A549 (cell line): Measurements from ENCODE around the gene CBY1.

Experiments used
- CBX2 ChIP-seq: fragments of 200-600 bp; sonication (generic); IDR thresholded peaks from 2 replicates; pipeline ENCODE4 v1.6.1; 2016; ENCODE audit warnings: low read depth, mild to moderate bottlenecking, borderline replicate concordance
- CHD2 ChIP-seq: fragments of 150-350 bp; IDR thresholded peaks from 2 replicates; pipeline ENCODE4 v1.6.1; 2014; ENCODE audit warnings: low read length; ENCODE audit not compliant: partially characterized antibody
- CHD4 ChIP-seq: fragments of 200-600 bp; sonication (generic); IDR thresholded peaks from 2 replicates; pipeline ENCODE4 v1.6.1; 2016; ENCODE audit warnings: antibody characterized with exemption, mild to moderate bottlenecking, borderline replicate concordance
- CTCF ChIP-seq: fragments of >200 bp; sonication (Bioruptor Twin); formaldehyde crosslinking; IDR thresholded peaks from 3 replicates; pipeline ENCODE4 v1.5.1; 2016
- EP300 ChIP-seq, 2 experiments: fragments of >200 bp; sonication (Bioruptor Twin); formaldehyde crosslinking; IDR thresholded peaks; 2 replicates in 1 of 2; 3 replicates in 1 of 2; pipeline ENCODE4 v1.6.1; 2016 to 2017
- FOSB ChIP-seq: fragments of 250-450 bp; sonication (Bioruptor Pico); IDR thresholded peaks from 2 replicates; pipeline ENCODE4 v1.5.0; 2020; ENCODE audit warnings: mild to moderate bottlenecking, moderate library complexity
- FOSL2 ChIP-seq, 2 experiments: fragments of 450-650 bp in 1 of 2; fragments of >200 bp in 1 of 2; sonication (Bioruptor Twin) in 1 of 2; formaldehyde crosslinking; IDR thresholded peaks; 2 replicates each; pipeline versions ENCODE4 v1.5.0 to v1.6.1; 2016 to 2020; ENCODE audit warnings: mild to moderate bottlenecking in 1 of 2, moderate library complexity in 1 of 2
- MAX ChIP-seq: IDR thresholded peaks from 2 replicates; pipeline ENCODE4 v1.6.1; 2012
- MAZ ChIP-seq: fragments of 150-350 bp; IDR thresholded peaks from 2 replicates; pipeline ENCODE4 v1.6.1; 2014; ENCODE audit warnings: antibody characterized with exemption, low read depth, low read length, borderline replicate concordance
- POLR2A ChIP-seq: IDR thresholded peaks from 2 replicates; pipeline ENCODE4 v1.6.1; 2012; ENCODE audit warnings: mild to moderate bottlenecking, low read length
- RNF2 ChIP-seq: fragments of 200-600 bp; sonication (generic); IDR thresholded peaks from 2 replicates; pipeline ENCODE4 v1.6.1; 2016; ENCODE audit warnings: low read depth, mild to moderate bottlenecking, antibody characterized with exemption, moderate library complexity, borderline replicate concordance
- TF ChIP-seq, protein P1 (sequence below): fragments of >200 bp; sonication (Bioruptor Twin); formaldehyde crosslinking; IDR thresholded peaks from 3 replicates; pipeline ENCODE4 v1.6.1; 2016
- TF ChIP-seq, protein P2 (sequence below): IDR thresholded peaks from 2 replicates; pipeline ENCODE4 v1.6.1; 2012

GRCh38 chr22:38713921-38714320 is 57.5 kb downstream of the CBY1 start:
- no peak for TF ChIP-seq EP300 (IDR thresholded peaks at IDR 0.05)
- TF ChIP-seq FOSL2 (IDR thresholded peaks at IDR 0.05) = no peak
- no peak for TF ChIP-seq FOSL2 (CRISPR knock-in tag; IDR thresholded peaks at IDR 0.05)
- TF ChIP-seq CHD2 = no peak
- TF ChIP-seq, protein P1, sequence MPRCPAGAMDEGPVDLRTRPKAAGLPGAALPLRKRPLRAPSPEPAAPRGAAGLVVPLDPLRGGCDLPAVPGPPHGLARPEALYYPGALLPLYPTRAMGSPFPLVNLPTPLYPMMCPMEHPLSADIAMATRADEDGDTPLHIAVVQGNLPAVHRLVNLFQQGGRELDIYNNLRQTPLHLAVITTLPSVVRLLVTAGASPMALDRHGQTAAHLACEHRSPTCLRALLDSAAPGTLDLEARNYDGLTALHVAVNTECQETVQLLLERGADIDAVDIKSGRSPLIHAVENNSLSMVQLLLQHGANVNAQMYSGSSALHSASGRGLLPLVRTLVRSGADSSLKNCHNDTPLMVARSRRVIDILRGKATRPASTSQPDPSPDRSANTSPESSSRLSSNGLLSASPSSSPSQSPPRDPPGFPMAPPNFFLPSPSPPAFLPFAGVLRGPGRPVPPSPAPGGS = no peak
- no peak for TF ChIP-seq FOSB (CRISPR knock-in tag)
- TF ChIP-seq MAX = no peak
- no peak for TF ChIP-seq CTCF
- no peak for TF ChIP-seq MAZ
- TF ChIP-seq CHD4 = no peak
- TF ChIP-seq, protein P2, sequence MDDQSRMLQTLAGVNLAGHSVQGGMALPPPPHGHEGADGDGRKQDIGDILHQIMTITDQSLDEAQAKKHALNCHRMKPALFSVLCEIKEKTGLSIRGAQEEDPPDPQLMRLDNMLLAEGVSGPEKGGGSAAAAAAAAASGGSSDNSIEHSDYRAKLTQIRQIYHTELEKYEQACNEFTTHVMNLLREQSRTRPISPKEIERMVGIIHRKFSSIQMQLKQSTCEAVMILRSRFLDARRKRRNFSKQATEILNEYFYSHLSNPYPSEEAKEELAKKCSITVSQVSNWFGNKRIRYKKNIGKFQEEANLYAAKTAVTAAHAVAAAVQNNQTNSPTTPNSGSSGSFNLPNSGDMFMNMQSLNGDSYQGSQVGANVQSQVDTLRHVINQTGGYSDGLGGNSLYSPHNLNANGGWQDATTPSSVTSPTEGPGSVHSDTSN = no peak
- TF ChIP-seq RNF2 = no peak
- no peak for TF ChIP-seq POLR2A
- TF ChIP-seq CBX2 = no peak
